Measurements from ENCODE around the gene MLXIP. TPM values are rescaled to one million over a fixed set of nuclear protein-coding genes. Genes with fewer than 3 reads are reported as not detected.

MLXIP gene
- total RNA-seq, 1 donor from 2014 or later = 1.9 TPM

DNA sequence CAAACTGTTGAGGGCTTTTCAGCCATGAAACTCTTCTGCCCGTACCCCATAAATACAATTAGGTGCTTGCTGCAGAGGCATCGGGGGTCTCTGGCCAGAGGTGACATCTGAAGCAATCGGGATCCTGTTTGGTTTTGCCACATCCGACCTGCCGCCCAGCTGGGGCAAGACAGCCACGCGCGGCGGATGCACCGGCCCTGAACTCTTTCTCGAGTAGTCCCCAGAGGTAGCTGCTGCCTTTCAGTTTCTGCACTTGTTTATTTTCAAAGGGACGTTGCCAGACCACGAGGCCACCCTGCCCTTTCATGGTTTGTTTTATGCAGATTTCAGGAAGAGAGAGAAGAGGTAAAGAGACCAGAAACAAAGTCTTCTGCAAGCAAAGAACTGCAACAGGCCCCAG lies 10.6 kb upstream of the MLXIP start:
- Histone ChIP-seq H3K9ac (no peak overlapping the region), H3F3A (ENCODE audit: low read depth) (peaks cover 23% of the 10 kb centered on the region), H3K9me3 (ENCODE audit: low read depth) (no peaks in the 10 kb centered on the region), H3K79me2 (ENCODE audit: low read depth) (no peaks in the 10 kb centered on the region), H2AFZ (replicated peaks) (no peak overlapping the region), H3K4me2 (no peak overlapping the region), H3K4me3 (no peak overlapping the region), H3K36me3 (no peaks in the 10 kb centered on the region), H3K27me3 (peaks cover 7% of the 10 kb centered on the region), H3K4me1 (peaks cover 13% of the 10 kb centered on the region), H4K20me1 (ENCODE audit: low read depth) (peaks cover 20% of the 10 kb centered on the region), H3K27ac (no peak overlapping the region)
- H3K4me1 Mint-ChIP-seq = peaks cover 41% of the 10 kb centered on the region
- H3K36me3 Mint-ChIP-seq = no peaks in the 10 kb centered on the region
- H3K9me3 Mint-ChIP-seq = no peaks in the 10 kb centered on the region
- H3K4me3 Mint-ChIP-seq = no peak overlapping the region
- H3K27me3 Mint-ChIP-seq (ENCODE audit: insufficient read depth, low read depth) = peaks cover 4% of the 10 kb centered on the region
- no peak for TF ChIP-seq EZH2 (IDR thresholded peaks at IDR 0.05)
- TF ChIP-seq, protein P1, sequence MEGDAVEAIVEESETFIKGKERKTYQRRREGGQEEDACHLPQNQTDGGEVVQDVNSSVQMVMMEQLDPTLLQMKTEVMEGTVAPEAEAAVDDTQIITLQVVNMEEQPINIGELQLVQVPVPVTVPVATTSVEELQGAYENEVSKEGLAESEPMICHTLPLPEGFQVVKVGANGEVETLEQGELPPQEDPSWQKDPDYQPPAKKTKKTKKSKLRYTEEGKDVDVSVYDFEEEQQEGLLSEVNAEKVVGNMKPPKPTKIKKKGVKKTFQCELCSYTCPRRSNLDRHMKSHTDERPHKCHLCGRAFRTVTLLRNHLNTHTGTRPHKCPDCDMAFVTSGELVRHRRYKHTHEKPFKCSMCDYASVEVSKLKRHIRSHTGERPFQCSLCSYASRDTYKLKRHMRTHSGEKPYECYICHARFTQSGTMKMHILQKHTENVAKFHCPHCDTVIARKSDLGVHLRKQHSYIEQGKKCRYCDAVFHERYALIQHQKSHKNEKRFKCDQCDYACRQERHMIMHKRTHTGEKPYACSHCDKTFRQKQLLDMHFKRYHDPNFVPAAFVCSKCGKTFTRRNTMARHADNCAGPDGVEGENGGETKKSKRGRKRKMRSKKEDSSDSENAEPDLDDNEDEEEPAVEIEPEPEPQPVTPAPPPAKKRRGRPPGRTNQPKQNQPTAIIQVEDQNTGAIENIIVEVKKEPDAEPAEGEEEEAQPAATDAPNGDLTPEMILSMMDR (IDR thresholded peaks at IDR 0.05) = no peak
- no peak for TF ChIP-seq EZH2phosphoT487 (IDR thresholded peaks at IDR 0.05)
- H3K27ac Mint-ChIP-seq = no peak overlapping the region
- DNase-seq (ENCODE audit: low spot score) = no peak

DNA sequence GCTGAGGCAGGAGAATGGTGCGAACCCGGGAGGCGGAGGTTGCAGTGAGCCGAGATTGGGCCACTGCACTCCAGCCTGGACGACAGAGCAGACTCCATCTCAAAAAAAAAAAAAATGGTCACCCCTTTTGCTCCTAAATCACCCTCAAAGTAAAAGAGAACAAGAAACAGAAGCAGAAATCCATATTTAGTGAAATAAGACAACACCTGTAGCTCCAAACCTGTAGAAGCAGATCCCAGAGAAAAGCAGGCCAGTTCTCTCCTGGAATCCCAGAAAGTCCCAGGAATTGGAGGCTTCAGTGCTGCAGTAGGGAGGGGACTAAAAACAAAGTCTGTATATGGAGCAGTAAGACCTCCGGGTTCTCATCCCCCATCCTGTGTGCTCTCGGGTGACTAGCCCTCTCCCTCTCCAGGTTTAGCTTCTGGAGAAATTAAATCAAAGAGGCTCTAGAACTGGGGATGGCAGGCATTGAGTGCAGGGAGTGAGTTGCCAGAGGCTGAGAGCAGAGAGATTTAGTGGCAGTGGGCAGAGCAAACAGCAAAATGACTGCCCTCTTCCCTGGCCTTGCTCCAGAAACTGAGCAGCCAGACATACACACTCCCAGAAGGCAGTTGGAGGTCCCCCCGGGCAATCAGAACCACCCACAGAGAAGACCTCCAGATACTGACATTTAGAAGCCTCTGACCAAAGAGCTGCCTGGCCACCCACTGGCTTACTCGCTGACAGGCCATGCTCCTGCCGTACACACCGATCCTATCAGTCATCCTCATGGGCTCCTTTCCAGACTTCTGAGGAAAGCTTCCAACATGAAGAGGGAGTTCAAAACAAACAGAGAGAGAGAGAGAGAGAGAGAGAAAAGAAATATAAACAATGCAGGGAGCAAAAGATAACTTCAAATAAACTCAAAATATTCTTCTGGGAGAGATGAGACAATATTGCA lies 6.3 kb upstream of the MLXIP start:
- H3K9me3 ChIP-seq (ENCODE audit: low read depth) = no peaks in the 10 kb centered on the region
- peak; percentile 26 for DNase-seq (ENCODE audit: low spot score)
- no peak overlapping the region for H3K4me3 ChIP-seq
- Mint-ChIP-seq H3K4me1 (peaks cover 12% of the 10 kb centered on the region), H3K27me3 (ENCODE audit: insufficient read depth, low read depth) (peaks cover 6% of the 10 kb centered on the region), H3K4me3 (peak overlapping the region; percentile 30), H3K9me3 (no peaks in the 10 kb centered on the region), H3K36me3 (no peaks in the 10 kb centered on the region), H3K27ac (no peak overlapping the region)
- H3K36me3 ChIP-seq = no peaks in the 10 kb centered on the region
- H3F3A ChIP-seq (ENCODE audit: low read depth) = no peaks in the 10 kb centered on the region
- H3K9ac ChIP-seq = no peak overlapping the region
- no peaks in the 10 kb centered on the region for H4K20me1 ChIP-seq (ENCODE audit: low read depth)
- H3K4me1 ChIP-seq = no peaks in the 10 kb centered on the region
- TF ChIP-seq EZH2 (IDR thresholded peaks at IDR 0.05) = no peak
- TF ChIP-seq, protein P1 (IDR thresholded peaks at IDR 0.05) = no peak
- no peak for TF ChIP-seq EZH2phosphoT487 (IDR thresholded peaks at IDR 0.05)
- H3K27ac ChIP-seq = no peak overlapping the region
- H3K79me2 ChIP-seq (ENCODE audit: low read depth) = no peaks in the 10 kb centered on the region
- H3K4me2 ChIP-seq = no peak overlapping the region
- H2AFZ ChIP-seq (replicated peaks) = no peak overlapping the region
- H3K27me3 ChIP-seq = peaks cover 47% of the 10 kb centered on the region

DNA sequence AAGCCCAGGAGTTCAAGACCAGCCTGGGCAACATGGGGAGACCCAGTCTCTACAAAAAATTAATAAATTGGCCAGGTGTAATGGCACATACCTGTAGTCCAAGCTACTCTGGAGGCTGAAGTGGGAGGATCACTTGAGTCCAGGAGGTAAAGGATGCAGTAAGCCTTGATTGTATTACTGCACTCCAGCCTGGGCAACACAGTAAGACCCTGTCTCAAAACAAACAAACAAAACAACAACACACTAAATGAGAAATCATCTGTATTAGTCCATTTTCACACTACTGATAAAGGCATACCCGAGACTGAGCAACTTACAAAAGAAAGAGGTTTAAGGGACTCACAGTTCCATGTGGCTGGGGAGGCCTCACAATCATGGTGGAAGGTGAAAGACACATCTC lies 4.7 kb upstream of the MLXIP start:
- H3K9ac ChIP-seq = no peak overlapping the region
- H3K4me3 Mint-ChIP-seq = no peak overlapping the region
- peaks cover 2% of the 10 kb centered on the region for H3K4me1 ChIP-seq
- H3K36me3 Mint-ChIP-seq = no peaks in the 10 kb centered on the region
- H3K27ac ChIP-seq = no peak overlapping the region
- peaks cover 14% of the 10 kb centered on the region for H3K4me1 Mint-ChIP-seq
- no peaks in the 10 kb centered on the region for H3K79me2 ChIP-seq (ENCODE audit: low read depth)
- H3K27ac Mint-ChIP-seq = no peak overlapping the region
- no peaks in the 10 kb centered on the region for H3K9me3 ChIP-seq (ENCODE audit: low read depth)
- peaks cover 6% of the 10 kb centered on the region for H3K27me3 Mint-ChIP-seq (ENCODE audit: insufficient read depth, low read depth)
- no peak overlapping the region for H3K4me2 ChIP-seq
- peaks cover 59% of the 10 kb centered on the region for H3K27me3 ChIP-seq
- H3K36me3 ChIP-seq = no peaks in the 10 kb centered on the region
- DNase-seq (ENCODE audit: low spot score) = no peak
- H3F3A ChIP-seq (ENCODE audit: low read depth) = no peaks in the 10 kb centered on the region
- H3K9me3 Mint-ChIP-seq = no peaks in the 10 kb centered on the region
- H4K20me1 ChIP-seq (ENCODE audit: low read depth) = no peaks in the 10 kb centered on the region
- no peak overlapping the region for H3K4me3 ChIP-seq
- H2AFZ ChIP-seq (replicated peaks) = no peak overlapping the region
- TF ChIP-seq, protein P1 (IDR thresholded peaks at IDR 0.05) = no peak
- TF ChIP-seq EZH2 (IDR thresholded peaks at IDR 0.05) = no peak
- TF ChIP-seq EZH2phosphoT487 (IDR thresholded peaks at IDR 0.05) = no peak
